GM21786 (cell line): ENCODE data around the gene NANOGP8.

Source experiments
- ATAC-seq: cut with Tn5 transposase; IDR thresholded peaks from one replicate; pipeline ENCODE4 v1.9.1; 2021; ENCODE audit not compliant: unreplicated experiment

NANOGP8 gene

DNA sequence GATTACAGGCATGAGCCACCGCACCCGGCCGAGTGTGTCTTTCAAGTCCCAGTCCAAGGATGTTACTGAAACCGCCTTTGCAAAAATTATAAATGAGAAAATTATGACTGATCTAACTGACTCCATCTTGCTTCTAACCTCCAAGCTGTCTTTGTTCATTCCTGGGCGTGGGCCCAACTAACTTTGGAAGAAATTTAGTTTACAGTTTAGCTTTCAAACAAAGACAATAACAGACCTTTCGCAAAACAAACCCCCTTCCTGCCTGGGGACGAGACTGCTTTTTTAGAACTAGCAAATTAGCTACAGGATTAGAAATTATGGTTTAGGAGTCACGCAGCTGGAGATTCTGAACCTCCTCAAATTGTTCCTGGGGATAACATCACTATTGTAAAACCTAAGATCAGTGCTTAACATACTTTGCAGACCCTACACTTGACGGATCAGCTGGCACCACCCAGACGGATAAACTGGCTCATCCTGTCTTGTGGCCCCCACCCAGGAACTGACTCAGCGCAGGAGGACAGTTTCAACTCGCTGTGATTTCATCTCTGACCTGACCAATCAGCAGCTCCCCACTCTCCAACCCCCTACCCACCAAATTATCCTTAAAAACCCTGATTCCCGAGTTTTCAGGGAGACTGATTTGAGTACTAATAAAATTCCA, 23.8 kb downstream of the NANOGP8 start:
- ATAC-seq = no peak

DNA sequence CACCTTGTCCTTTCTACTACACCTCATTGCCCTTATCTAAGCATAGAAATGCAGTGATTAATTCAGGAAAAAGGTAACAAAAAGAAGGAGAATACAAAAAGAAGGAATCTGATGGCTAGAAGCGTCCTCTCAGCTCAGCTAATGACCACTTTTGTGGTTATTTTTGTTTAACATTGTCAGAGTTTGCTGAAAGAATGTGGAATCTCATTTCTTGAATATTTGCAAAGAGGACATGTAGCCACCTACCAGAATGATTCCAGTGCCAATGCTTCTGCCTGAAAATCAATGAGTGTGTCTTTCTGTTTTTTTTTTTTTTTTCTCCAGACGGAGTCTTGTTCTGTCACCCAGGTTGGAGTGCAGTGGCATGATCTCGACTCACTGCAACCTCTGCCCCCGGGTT, 24.5 kb downstream of the NANOGP8 start:
- ATAC-seq = no peak

DNA sequence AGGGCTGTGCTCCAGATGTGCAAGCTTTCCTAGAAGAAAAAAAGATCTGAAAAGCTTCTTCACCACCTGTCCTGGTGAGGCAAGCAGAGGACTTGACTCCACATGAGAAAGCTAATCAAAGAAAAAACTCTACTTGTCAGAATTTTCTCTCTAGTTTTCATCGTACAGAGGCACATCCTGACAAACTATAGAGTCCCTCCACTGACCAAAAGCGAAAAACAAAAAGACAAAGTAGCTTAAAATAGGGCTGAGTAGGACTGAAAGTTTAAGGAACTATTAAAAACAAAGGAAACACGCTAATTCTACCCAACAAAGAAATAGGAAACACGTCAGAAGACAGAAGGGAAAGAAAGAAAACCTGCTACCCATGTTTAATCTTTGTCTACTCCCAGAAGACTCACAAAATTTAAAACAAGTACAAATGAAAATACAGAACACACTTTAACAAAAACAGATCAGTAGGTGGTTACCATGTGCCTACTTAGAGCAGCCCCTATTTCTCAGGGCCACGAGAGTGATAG, 26.5 kb downstream of the NANOGP8 start:
- ATAC-seq = no peak

DNA sequence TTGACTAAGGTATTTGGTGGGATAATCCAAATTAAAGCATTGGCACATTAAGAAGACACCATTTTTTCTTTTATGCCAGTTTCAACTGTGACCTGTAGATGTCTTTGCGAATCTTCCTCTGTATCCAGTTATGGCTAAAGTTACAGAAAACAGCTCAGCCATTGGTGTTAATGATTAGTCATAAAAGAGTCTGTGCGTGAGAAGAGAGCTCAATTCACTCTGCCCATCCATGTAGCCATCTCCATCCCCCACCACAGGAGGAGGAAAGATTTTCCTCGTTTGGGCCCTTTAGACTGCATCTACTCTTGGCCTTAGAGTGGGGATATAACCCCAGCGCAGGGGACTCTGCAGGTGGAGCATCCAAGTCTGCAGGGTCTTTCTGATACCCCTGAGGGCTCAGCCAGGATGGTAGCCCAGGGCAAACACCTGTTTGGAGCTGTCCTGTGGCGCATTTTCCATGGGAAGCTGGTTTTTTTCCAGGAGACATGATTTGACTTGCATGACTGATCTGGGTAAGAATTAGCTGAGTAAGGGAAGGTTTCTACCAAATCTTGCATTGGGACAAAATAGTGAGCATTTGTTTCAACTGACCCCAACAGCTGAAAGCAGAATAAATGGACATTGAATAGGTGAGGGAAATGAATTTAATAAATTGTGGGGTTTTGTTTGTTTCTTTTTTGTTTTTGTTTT, 29.5 kb downstream of the NANOGP8 start:
- ATAC-seq = no peak

DNA sequence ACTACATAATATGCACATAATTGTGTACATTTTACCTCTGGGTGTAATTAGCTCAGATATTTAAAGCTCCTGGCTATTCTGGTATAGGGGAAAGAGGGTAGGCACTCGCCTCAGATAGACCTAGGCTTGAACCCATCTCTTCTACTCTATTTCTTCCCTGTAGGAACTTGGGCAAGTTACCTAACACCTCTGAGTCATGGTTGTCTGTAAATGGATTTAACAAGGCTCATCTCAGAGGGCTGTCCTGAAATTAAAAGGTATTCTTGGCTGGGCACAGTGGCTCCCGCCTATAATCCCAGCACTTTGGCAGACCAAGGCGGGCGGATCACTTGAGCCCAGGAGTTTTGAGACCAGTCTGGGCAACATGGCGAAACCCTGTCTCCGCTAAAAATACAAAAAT, 30.7 kb downstream of the NANOGP8 start:
- ATAC-seq = no peak

DNA sequence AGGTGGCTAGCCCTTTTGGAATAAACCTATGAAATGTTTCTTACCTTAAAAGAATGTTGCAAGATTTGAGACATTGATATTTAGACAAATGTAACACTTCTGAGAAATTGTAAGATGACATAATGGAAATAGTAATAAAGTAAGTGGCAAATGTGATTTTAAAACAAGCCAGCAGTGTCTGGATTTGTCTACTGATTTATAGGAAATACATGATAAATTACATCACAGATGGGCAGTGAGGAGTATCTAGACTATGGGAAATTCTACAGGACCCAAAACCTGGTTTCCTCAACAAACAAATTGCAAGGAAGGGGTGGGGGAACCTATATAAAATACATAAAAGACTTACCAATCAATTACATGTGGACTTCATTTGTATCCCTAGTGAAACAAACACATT, 37.1 kb downstream of the NANOGP8 start:
- ATAC-seq = no peak

DNA sequence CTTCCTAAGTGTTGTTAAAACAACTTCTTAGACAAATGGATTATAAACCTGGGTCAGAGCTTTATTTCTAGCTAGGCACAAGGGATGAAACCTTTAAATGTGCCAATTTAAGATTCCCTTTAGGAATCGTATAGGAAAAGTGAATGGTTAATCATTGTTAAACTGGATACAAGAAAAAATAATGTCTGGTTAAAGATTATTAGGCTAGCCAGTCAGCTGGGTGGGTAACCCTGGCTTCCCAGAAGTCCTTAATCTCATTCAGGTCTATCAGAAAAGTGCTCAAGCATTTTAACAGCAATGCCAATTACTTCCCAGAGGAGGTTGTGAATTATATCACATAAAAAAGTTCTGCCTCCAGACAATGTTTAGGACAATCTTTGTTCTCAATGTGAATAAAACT, 37.6 kb downstream of the NANOGP8 start:
- ATAC-seq = no peak

DNA sequence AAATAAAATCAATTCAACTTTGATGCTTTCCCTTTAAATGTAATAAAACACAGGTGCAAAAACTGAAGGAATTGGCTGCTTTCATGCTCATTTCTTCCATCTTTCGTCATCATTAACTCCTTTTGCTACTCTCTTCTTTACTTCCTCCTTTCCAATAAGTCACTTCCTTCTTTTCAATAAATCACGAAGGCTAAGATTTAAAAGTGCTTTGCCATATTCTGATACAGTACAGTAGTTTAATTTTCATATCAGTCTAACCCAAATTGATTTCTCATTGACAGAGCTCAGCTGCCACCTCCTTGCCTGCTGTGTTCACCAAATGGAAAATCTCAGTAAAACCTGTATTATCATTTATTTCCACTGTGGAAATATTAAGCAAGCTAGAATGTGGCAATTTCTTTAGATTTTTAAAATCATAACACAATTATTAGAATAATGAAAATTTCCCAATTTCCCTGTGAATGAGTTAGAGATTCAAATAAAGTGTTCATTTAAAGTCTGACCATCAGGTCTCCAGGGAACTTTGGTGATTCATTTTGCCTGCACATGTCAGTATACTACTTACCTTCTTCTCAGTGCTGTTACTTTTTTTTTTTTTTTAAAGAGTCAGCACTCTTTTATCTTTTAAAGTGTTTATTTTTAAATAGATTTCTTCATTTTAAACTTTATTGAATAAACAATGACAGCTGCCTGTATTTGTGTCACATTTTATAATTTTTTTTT, 41.6 kb downstream of the NANOGP8 start:
- ATAC-seq = no peak

DNA sequence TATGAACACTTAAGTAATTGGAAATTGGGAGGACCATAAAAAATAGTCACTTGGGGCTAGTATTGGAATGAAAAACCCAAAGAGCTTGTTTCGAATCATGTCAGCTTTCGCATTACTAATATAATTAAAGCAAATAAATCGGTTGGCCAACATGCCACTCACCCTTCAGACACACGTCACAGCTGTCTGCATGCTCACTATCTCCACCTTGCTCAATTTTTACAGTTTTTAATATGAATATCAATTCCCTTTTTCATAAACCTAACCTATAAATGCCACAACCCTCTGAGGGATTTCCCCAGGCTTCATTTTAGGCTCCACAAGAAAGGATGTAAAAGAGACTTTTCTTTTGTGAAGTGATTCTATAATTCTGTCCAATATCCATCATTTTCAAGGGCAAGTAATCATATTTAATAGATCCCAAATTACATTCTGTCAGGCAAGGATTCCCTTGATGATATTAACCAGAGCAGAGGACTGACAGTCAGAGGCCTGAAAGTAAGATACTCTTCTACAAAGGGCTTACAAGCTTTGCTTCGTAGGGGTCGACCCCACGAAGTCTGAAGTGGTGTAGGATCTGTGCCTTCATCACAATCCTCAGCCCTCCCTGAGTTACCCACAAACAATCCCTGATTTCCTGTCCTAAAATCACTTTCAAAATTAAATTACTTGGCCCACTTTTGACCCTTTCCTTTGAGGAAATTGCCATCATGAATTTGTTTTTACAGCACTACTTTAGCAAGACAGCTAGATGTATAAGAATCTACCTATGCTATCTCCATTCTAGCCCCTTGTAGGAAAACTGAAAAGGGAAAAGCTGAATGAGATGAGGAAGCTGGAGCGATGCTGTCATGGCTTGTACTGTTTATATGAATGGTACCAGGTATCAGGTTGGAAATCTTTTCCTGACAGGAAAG, 44.5 kb downstream of the NANOGP8 start:
- ATAC-seq = no peak

DNA sequence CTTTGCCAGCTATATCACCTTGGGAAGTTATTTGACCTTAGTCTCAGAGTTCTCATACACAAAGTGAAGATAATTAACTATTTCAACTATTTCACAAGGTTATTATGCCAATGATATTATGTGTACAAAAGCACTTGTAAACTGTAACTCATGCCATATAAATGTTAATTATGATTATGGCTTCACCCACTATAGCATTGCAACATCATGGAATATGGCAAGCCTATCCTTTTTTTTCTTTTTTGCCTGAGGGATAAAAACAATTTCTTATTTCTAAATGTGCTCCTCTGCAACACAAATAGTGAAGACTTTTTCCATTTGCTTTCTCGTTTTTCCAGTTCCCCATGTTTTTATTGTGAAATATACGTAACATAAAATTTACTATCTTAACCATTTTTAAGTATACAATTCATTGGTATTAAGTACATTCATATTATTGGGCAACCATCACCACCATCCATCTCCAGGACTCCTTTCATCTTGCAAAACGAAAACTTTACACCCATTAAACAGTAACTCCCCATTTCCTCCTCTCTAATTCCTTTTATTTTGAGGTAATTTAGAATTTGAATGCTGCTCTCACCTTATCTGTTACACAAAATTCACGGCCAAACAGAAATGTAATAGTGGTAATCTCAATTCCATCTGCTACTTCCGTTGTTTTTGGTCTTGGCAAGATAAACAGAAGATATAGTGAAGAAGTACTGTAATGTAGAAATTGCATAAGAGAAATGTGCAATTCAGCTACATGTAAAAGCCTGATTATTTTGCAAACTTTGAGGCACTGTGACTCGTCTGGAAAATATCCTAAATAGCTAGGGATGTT, 46.3 kb downstream of the NANOGP8 start:
- no peak for ATAC-seq
